GM18499 (cell line): ENCODE data around the gene MAPKBP1.

Source experiments
- ATAC-seq: cut with Tn5 transposase; IDR thresholded peaks from one replicate; pipeline ENCODE4 v1.9.1; 2021; ENCODE audit warnings: moderate number of reproducible peaks; ENCODE audit not compliant: insufficient read depth, unreplicated experiment

MAPKBP1 gene

DNA sequence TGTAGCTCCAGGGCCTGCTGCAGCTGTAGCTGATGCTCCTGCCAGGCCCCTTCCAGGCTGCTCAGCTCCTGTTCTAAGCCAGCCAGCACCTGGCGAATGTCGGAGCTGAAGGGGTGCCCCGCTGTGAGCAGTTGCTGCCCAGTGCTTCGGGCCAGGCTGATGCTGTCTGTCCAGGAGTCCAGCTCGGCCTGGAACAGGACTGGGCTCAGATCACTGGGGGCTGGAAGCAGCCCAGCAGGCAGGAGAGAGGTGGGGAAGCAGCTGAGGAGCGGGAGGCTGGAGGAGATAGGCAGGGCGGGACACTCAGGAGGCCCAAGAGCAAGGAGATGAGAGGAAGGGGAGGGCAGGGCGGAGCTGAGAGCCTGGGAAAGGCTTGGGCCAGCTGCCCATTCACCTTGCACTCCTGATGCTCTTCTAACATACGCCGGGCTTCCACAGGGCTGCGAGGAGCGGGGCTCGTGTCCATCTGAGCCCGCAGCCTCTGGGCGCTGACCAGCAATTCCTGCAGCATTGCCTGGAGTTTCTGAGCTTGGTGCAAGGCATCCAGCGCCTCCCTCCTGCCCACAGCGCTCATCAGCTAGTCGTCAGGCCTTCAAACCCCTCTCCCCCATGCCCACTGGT lies 87.6 kb downstream of the MAPKBP1 start:
- ATAC-seq: no peak

DNA sequence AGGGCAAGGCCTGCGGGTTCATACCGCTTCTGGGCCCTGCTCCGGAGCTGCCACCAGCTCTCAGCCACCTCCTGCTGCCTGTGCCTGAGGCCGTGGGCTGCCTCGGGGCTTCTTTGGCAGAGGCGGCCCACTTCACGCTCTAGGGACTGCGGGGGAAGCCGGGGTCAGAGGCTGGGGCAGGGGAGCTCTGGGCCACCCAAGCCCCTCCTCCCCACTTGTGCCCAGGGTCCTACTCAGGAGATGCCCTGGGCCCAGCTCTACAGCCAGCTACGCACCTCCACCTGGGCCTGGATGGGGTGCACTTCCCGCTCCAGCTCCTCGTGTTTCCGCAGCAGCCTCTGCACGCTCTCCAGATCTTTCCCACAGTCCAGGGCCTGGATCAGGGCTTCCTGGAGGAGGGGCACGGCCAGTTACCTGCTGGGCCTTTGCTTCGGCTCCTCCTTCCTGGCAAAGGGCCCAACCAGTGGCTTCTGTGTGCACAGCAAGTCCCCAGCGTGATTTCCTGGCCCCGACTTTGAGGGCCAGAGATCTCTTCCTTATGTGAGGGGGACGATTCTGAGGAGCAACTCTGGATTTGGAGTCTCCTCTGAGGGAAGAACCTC lies 88.3 kb downstream of the MAPKBP1 start:
- no peak for ATAC-seq

DNA sequence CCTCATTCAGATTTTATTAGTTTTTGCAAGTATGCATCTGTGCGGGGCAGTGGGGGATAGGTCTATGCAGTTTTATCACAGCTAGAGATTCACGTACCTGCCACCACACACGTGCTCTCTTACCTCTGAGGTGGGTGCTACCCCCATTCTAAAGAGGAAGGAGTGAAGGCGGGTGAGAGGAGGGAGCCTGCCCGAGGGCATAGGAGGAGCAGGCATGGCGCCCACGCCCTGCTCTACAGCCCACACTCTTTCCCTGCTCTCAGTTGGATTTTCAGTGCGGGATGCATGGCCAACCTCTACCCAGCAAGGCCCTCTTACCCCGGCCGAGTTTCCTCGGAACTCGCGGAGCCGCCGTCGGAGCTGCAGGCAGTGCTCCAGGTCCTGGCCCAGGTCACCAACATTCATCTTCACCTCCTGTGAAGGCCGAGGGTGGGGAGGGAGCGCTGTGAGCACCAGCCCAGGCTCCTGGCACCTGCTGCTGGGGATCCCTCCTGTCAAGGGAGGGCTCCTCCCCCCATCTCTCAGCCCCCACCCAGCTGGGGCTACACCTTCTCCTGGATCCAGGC lies 91.3 kb downstream of the MAPKBP1 start:
- ATAC-seq: no peak

DNA sequence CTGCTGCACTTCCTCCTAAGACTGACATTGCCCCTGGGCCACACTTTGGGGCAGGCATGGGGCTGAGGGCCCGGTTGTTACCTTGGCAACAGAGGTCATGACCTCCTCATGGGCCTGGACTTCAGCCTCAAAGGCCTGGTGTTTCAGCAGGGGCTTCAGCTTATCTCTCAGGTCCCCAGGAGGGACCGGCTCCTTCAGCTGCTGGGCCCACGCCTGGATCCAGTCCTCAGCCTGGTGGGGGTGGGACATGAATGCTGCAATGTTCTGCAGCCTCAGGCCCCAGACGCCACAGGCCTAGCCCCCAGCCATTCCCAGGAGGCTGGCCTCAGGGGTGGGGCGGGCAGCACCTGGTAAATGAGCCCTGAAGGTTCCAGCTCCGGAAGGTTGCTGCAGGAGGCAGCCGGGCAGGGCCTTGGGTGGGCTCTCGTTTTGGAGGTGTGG lies 92.0 kb downstream of the MAPKBP1 start:
- ATAC-seq: no peak

DNA sequence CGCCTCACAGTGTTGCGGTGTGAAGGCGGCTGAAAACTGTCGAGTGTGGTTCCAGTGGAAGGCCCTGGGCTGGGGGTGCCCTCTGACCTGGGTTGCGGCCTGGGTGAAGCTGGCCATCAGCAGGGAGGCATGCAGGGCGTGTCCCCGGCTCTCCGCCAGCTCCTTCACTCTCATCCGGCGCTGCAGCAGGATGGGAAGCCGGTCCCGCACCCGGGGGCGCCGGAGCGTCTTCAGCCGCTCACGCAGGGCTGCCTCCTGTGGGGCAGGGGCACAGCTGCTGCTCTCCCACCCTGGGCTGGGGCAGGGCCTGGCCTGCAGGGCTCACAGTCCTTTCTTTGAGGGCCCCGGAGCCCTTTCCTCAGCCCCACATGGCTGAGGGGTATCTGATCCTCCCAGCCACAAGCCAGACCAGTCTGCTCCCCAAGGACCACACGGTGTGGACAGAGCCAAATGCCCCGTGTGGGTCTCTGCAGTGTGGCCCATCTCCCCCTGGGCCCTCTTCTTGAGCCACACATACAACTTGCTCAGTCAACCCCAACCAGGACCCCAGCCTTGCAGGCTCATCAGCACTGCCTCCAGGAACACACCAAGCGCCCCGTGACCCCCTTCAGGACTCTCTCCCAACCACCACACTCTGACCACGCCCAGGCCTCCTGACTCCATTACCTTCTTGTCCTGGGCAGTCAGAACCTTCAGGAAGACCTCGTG lies 92.7 kb downstream of the MAPKBP1 start:
- no peak for ATAC-seq

DNA sequence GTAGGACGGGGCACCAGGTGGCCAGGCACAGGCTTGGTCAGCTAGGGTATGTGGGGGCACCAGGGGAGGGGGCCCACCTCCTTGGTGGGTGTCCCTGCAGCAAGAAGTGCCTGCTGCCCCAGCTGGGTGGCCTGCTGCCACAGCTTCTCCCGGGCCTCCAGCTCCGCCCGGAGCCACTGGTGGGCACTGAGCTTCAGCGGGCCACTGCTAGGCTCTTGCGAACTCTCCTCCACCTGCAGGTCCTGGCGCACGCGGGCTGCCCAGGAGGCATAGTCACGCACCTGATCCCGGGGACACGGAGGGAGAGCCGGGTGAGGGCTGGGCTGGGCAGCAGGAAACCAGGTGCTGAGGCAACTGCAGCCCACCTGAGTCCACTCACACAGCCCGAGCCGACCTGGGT lies 94.0 kb downstream of the MAPKBP1 start:
- no peak for ATAC-seq

DNA sequence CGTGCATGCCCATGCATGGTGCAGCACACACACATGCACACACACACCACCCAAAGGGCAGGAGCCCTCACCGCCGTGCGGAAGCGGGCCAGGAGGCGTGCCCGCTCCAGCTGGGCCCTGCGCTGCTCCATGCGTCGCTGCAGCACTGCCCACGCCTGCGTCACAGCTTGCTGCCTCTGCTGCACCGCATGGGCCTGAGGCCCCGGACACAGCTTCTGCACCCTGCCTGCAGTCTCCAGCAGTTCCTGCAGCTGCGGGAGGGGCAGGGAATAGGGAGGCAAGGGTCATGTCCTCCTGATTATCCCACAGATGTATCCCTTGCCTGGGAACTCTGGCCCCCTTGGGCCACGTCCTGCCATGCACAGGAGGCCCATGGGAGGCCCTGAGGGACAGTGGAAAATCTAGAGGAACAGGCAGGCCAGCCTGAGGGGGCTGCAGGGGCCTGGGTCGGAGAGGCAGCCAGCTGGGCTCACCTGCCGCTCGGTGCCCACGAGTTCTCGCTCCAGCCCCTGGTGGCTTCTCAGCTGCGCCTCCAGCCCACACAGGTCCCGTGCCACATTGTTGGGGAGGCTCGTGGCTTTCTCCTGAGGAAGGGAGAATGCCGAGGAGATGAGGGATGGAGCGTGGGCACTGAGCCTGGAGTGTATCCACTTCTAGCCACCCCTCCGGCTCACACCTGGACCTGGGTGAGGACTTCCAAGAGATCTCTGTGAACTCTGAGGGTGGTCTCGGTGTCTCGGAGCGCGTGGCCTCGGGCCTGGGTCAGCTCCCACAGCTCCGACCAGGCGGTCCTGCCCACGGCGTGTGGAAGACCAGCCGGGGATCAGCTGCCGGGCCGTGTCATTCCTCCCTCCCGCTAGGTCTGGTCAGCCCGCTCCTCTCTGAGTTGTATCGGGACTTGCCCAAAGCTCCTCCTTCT lies 95.7 kb downstream of the MAPKBP1 start:
- no peak for ATAC-seq

DNA sequence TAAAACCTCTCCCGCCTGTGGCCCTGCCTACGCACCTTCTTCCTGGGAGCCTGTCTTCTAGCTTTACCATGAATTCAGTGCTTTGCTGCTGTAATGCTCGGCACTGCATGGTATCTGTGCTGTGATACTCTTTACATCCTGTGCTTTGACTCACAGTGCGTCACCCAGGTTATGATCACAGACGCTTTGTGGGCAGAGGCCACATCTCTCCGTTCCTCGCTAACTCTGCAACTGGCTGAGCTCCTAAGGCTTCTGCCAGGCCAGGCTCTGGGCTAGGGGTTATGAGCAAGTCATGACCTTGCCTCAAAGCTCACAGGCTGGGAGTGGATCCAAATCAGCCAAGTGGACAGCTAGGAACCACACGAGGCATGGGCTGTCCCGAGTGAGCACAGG lies 96.4 kb downstream of the MAPKBP1 start:
- no peak for ATAC-seq

DNA sequence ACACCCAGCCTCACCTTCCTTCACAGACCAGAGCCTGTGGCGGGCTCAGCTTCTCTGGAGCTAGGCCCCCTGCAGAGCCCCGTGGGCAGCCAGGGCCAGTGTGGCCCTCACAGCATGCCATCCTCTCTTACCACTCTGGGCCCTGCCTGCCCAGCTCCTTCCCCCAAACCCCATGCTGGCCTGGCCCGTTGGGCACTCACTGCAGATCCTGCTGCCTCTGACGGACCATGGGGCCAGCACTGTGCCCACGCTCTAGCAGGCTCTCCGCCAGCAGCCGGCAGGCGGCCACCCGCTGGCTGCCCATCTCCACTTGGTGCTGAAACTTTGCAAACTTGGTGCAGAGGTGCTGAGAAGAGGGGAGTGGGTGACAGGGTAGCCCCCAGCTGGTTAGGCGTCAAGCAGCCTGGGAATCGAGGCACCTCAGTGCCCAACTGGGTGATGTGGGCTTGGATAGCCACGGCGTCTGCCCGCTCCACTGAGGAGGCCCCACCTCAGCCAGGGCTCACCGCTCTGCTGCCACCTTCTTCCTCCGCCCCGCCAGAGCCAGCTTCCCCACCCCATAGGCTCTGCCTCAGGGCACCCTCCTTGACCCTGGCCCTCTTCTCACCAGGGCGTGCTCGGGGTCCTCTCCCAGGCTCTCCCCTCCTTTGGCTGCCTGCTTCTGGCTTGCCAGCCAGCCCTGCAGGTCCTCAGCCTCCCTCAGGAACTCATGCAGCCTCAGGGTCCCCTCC lies 97.1 kb downstream of the MAPKBP1 start:
- ATAC-seq: no peak

DNA sequence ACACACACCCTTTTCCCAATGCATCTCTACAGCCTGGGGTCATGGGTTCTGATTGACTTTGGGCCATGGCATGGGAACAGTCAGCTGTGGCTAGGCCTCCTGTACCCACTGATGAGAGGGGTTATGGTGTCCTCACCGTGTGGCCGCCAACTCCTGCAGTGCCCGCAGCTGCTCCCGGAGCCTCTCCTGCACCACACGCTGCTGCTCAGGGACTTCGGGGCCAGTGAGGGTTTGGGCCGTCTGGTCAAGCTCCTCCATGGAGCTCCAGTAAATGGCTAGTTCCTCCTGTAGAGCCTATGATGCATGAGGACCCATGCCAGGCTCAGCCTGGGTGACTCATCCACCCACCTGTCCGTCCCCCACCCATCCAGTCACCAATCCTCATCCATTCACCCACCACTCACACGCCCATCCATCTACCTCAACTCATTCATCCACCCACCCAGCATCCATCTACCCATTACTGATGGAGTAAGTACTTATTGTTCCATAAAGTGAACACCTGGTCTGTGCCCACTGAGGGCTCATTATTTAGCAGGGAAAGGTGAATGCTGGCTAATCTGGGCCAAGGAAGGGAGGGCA lies 98.0 kb downstream of the MAPKBP1 start:
- ATAC-seq: no peak

DNA sequence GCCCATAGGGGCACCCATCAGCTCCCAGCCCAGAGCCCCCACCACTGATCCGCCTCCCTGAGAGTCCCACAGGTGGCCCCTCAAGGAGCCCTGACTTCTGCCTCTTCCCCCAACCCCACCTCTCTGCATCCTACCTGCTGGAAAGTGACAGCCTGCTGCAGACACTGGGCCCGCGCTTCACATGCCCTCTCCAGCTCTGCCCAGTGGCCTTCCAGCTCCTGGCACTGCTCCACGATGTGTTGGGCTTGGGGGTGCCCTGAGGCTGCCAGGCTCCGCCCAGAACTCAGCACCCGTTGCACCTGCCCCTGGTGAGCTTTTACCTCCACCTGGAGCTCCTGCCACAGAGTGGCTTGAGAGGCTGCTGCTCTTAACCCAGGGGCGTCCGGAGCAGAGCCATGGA lies 99.4 kb downstream of the MAPKBP1 start:
- no peak for ATAC-seq

DNA sequence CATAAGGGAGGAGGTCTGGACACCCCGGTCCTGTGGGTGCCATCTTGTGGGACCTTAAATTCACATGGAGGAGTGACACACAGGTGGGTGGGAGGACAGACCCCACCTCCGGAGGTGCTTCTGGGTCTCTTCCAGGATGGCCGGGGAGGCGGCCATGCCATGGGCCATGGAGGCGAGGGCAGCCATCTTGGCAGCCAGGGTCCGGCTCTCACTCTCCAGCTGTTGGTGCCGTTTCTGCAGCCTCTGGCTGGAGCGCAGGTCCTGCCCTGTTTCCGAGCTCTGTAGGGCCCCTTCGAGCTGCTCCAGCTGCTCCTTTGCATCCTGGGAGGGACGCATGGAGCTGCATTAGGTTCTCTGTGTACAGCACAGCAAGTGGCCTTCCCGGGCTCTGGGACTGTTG lies 100.5 kb downstream of the MAPKBP1 start:
- no peak for ATAC-seq

DNA sequence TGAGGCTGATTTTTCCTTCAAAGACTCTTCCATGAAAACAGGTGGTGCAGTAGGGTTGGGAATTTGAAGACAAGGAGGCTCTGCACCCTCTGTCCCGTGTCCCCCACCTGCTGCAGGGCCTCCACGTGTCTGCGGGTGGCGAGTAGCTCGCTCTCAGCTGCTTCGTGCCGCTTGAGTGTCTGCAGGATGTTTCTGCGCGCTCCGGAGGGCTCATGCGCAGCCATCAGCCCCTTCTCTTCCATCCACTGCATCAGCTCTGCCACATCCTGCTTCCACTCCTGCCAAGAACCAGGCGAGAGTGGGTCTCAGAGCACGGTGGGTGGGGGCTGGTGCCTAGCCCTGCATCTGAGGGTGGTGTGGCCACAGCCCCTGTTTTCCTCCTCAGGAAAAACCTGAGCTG lies 101.7 kb downstream of the MAPKBP1 start:
- ATAC-seq: no peak

DNA sequence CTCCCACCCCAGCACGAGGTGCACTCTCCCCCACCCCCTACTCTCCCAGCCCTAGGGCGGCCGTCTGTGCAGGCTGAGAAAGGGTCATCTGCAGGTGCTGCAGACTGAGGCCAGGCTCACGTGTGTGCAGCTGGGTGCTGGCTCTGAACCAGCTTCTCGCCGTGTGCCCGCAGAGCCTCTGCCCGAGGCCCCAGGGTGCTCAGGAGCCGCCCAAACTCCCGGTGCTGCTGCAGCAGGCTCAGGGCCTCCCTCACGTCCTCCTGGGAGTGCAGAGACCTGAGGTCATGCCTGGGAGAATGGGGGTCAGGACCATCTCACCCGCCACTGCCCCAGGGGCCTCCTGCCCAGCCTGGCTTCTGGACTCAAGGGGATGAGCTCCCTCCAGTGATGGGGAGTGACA lies 102.4 kb downstream of the MAPKBP1 start:
- no peak for ATAC-seq
